ENCODE measurements around the gene PLCE1.

DNA sequence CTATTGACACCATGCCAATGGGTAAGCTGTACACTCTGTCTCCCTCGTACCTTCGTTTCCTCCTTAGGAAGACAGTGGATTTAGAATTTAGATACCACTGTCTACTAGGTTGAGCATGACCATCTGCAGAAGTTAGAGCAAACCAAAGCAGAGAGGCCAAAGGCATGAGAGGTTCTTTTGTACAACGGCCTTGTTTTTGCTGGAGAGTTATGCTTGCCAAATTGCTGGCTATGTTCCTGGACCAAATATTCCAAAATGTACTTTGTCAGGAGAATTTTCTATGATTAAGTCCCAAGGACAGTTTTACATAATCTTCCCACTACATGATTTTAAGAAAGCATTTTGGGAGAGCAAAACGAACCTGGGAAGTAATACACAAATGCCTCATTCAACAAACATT, 47.9 kb upstream of the PLCE1 start:
- TF ChIP-seq, protein P1, sequence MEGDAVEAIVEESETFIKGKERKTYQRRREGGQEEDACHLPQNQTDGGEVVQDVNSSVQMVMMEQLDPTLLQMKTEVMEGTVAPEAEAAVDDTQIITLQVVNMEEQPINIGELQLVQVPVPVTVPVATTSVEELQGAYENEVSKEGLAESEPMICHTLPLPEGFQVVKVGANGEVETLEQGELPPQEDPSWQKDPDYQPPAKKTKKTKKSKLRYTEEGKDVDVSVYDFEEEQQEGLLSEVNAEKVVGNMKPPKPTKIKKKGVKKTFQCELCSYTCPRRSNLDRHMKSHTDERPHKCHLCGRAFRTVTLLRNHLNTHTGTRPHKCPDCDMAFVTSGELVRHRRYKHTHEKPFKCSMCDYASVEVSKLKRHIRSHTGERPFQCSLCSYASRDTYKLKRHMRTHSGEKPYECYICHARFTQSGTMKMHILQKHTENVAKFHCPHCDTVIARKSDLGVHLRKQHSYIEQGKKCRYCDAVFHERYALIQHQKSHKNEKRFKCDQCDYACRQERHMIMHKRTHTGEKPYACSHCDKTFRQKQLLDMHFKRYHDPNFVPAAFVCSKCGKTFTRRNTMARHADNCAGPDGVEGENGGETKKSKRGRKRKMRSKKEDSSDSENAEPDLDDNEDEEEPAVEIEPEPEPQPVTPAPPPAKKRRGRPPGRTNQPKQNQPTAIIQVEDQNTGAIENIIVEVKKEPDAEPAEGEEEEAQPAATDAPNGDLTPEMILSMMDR (IDR thresholded peaks at IDR 0.05 in 8 of 11, conservative IDR thresholded peaks at IDR 0.05 in 3 of 11), result no peak
- TF ChIP-seq POLR2AphosphoS5 (IDR thresholded peaks at IDR 0.05), result no peak
